Dermis microvascular lymphatic vessel endothelial cell (primary cell): ENCODE data around the gene PAPLN. TPM values are rescaled to one million over a fixed set of nuclear protein-coding genes. Genes with fewer than 3 reads are reported as not detected.
"Not testable (repeated sequence)": the region's sequence is repeated elsewhere in the genome, so short reads cannot be mapped to it uniquely, and the experiment has no call there.

Source experiments
- DNase-seq, 2 donors: peaks; one replicate each; pipeline versions ENCODE4 v3.0.0 to v3.0.0-alpha.2; 2010; ENCODE audit warnings: low read depth in 2 of 2
- total RNA-seq: library from RNA; depleted of rRNA; stranded (reverse); fragments of >200 nt; gene quantifications from 2 replicates; pipeline ENCODE4 v1.2.1, GENCODE V29; 2014

The PAPLN gene, protein sequence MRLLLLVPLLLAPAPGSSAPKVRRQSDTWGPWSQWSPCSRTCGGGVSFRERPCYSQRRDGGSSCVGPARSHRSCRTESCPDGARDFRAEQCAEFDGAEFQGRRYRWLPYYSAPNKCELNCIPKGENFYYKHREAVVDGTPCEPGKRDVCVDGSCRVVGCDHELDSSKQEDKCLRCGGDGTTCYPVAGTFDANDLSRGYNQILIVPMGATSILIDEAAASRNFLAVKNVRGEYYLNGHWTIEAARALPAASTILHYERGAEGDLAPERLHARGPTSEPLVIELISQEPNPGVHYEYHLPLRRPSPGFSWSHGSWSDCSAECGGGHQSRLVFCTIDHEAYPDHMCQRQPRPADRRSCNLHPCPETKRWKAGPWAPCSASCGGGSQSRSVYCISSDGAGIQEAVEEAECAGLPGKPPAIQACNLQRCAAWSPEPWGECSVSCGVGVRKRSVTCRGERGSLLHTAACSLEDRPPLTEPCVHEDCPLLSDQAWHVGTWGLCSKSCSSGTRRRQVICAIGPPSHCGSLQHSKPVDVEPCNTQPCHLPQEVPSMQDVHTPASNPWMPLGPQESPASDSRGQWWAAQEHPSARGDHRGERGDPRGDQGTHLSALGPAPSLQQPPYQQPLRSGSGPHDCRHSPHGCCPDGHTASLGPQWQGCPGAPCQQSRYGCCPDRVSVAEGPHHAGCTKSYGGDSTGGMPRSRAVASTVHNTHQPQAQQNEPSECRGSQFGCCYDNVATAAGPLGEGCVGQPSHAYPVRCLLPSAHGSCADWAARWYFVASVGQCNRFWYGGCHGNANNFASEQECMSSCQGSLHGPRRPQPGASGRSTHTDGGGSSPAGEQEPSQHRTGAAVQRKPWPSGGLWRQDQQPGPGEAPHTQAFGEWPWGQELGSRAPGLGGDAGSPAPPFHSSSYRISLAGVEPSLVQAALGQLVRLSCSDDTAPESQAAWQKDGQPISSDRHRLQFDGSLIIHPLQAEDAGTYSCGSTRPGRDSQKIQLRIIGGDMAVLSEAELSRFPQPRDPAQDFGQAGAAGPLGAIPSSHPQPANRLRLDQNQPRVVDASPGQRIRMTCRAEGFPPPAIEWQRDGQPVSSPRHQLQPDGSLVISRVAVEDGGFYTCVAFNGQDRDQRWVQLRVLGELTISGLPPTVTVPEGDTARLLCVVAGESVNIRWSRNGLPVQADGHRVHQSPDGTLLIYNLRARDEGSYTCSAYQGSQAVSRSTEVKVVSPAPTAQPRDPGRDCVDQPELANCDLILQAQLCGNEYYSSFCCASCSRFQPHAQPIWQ
- 30.4 and 58.3 TPM in 2 replicates for total RNA-seq

GRCh38 chr14:73237219-73237785, at the start of gene PAPLN:
PAPLN (plus strand) TSS chr14:73237506; CDS start chr14:73239779, 2,273 bp downstream.
- peak in 1 of 2 donors; percentile 55 for DNase-seq

GRCh38 chr14:73188501-73188911, 48.8 kb upstream of the PAPLN start:
- no peak for DNase-seq

- no peak for DNase-seq
Observed at GRCh38 chr14:73189651-73190050, 47.7 kb upstream of the PAPLN start.

- DNase-seq = no peak
Observed at GRCh38 chr14:73191441-73191840, 45.9 kb upstream of the PAPLN start.

DNA sequence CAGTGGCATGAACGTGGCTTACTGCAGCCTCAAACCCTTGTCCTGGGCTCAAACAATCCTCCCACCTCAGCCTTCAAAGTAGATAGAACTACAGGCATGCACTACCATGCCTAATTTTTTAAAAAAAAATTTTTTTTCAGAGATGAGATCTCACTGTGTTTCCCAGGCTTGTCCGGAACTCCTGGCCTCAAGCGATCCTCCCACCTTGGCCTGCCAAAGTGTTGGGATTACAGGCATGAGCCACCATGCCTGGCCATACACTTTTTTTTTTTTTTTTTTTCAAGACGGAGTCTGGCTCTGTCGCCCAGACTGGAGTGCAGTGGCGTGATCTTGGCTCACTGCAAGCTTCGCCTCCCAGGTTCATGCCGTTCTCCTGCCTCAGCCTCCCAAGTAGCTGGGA, 43.0 kb upstream of the PAPLN start:
- DNase-seq = not testable (repeated sequence)

- no peak for DNase-seq
Observed at GRCh38 chr14:73198253-73198652, 39.1 kb upstream of the PAPLN start.

- no peak for DNase-seq
Observed at GRCh38 chr14:73203527-73203926, 33.8 kb upstream of the PAPLN start.

- no peak for DNase-seq
Observed at GRCh38 chr14:73207615-73208014, 29.7 kb upstream of the PAPLN start.

- no peak for DNase-seq
Observed at GRCh38 chr14:73208390-73208789, 28.9 kb upstream of the PAPLN start.

- no peak for DNase-seq
Observed at GRCh38 chr14:73208846-73209245, 28.5 kb upstream of the PAPLN start.

DNA sequence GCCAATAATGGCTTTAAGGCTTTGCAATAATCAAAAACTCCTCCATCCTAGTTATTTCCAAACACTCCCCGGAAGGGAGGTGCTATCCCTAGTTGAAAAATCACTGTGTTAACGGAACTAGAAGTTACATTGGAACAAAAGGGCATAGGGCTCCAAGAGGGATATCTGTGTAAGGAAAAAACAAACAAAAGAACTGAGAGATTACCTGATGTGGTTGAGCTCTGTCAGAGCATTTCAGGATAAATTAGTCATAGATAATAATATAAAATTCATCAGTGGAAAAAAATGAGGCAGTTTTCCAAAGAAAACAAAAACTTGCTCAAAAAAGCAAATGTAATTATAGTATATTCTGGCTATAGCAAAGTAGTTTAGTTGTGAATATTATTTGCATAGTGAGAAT, 27.4 kb upstream of the PAPLN start:
- peak; percentile 87 to 91 for DNase-seq

DNA sequence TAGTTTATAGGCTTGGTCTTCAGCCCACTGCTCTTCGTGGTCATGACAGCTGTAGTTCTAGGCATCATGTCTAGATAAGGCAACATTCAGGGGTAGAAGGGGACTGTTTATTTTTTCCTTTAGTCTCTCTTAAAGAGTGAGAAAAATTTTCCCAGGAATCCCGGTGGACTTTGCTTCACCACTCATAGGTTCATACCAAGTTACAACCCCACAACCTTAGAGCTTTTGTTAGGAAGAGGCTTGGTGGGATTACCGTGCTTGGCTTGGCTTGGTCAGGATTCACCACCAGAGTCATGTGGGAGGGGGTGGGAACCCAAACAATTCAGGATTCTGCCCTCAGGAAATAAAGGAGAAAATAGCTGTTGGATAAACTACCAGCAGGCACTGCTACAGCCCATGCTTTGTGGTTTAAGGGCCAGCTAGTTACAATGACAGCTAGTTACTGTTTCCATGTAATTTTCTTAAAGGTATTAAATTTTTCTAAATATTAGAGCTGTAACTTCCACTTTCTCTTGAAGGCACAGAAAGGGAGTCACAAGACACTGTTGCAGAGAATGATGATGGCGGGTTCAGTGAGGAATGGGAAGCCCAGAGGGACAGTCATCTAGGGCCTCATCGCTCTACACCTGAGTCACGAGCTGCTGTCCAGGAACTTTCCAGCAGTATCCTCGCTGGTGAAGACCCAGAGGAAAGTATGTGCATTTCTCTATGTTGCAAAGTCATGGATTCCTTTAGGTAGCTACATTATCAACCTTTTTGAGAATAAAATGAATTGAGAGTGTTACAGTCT, 25.9 kb upstream of the PAPLN start:
- DNase-seq = no peak

DNA sequence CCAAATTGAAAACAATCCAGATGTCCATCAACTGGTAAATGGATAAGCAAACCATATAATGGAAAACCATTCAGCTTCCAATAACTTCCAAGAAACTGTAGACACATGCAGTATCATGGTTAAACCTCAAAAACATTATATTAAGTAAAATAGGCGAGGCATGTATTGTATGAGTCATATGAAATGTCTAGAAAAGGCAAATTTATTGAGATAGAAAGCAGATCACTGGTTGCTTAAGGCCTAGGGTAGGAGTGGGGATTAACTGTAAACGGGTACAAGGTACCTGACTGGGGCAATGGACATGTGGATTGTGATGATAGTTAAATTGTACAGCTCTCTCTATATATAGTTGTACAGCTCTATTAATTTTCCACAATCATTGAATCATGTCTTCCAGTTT, 21.3 kb upstream of the PAPLN start:
- DNase-seq = no peak

- no peak for DNase-seq
Observed at GRCh38 chr14:73217411-73217810, 19.9 kb upstream of the PAPLN start.

DNA sequence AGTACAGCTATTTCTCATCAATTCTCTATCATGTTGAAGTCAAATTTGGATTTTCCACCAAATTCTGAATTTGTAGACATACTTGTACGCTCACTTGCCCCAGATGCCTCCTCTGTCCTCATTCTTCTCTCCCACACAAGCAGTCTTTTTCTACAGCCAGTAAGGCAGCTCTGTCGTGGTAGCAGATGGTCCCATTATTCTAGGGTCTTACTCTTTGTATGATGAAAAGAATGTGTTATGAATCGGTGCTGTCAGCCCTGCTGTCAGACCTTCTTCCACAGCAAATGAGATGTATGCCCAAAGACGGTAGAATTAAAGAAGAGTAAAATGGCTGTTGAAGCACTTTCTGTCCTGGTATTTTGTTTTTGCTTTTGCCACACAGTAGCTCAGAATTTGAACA, 17.2 kb upstream of the PAPLN start:
- DNase-seq = no peak

GRCh38 chr14:73220634-73221033, 16.7 kb upstream of the PAPLN start:
- no peak for DNase-seq

GRCh38 chr14:73221945-73222344, 15.4 kb upstream of the PAPLN start:
- peak in 1 of 2 donors; percentile 85 for DNase-seq

DNA sequence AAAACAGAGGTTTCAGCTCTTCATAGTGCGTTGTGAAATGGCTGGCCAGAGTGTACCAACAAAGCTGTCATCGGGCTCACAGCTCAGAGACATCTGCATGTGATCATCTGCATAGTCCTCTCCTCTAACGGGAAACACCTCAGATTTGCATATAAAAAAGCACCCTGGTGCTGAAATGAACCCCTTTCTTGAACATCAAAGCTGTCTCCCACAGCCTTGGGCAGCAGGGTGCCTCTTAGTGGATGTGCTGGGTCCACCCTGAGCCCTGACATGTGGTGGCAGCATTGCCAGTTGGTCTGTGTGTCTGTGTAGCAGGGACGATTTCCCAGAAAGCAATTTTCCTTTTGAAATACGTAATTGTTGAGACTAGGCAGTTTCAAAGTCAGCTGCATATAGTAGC, 14.3 kb upstream of the PAPLN start:
- DNase-seq = no peak

DNA sequence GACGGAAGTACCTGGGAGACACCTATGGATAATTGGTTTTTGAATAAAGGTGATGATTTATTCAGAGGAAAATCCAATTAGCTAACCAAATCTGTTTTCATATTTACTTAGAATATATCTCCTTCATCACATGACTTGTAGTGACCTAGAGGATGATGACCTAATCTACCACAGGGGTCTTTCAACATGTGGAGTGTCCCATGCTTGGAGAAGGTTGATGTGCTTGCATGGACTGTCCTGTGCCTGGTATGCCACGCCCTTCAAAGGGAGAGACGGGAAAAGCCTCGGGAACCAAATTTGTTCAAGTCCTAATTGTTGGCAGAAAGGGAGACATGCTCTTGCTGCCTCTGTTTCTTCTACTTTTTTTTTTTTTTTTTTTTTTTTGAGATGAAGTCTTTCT, 11.8 kb upstream of the PAPLN start:
- no peak for DNase-seq
